A172 (cell line): Measurements from ENCODE around the gene PACS1. TPM values are rescaled to one million over a fixed set of nuclear protein-coding genes. Genes with fewer than 3 reads are reported as not detected.
"Not testable (repeated sequence)": the region's sequence is repeated elsewhere in the genome, so short reads cannot be mapped to it uniquely, and the experiment has no call there.

Experiments used
- DNase-seq: peaks from one replicate; pipeline ENCODE4 v3.0.0-alpha.2; 2015; ENCODE audit warnings: low spot score
- total RNA-seq: library from RNA; depleted of rRNA; stranded (reverse); fragments of >200 nt; shearing (Covaris generic); gene quantifications from 2 replicates; pipeline ENCODE4 v1.2.3, GENCODE V29; 2014; rRNA removed

PACS1 gene
- 15.1 and 18.0 TPM in 2 replicates for total RNA-seq

DNA sequence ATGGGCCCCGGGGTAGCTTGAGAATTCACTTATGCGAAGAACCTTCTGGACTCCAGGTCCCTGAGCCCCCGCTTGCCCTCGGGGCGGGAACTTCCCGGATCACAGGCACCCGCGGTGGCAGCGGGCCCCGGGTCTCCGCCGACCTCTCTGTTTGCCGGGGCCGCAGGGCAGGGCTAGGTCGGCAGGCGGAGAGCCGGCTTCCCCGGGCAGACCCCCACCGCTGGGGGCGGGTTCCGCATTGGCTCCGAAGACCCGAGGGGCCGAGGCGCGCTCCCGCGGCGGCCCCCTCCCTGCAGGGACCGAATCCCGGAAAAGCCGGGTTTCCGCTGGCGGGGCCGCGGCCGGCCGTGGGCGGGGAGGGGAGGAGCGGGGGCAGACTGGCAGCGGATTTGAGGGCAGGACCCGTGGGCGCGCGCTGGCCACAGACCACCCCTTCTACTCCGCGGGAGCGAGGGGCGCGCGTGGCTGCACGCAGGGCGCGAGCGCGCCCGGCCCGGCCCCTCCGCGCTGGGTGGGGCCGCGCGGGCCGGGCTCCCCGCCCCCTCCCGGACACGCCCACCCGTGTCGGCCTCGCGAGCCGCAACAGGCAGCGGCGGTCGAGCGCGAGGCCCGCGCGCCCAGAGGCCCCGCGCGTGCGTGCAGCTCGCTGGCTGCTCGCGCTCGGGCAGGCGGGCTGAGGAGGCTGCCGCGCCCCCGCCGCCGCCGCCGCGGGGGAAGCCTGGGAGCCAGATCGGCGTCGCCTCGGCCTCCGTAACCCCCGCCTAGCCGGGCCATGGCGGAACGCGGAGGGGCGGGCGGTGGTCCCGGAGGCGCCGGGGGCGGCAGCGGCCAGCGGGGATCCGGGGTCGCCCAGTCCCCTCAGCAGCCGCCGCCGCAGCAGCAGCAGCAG is at the start of gene PACS1:
TSS of gene PACS1 (plus strand) at position 558 of the 889 bp plus-strand sequence. CDS start at position 773, 215 bp downstream.
- DNase-seq = peak; percentile 32

DNA sequence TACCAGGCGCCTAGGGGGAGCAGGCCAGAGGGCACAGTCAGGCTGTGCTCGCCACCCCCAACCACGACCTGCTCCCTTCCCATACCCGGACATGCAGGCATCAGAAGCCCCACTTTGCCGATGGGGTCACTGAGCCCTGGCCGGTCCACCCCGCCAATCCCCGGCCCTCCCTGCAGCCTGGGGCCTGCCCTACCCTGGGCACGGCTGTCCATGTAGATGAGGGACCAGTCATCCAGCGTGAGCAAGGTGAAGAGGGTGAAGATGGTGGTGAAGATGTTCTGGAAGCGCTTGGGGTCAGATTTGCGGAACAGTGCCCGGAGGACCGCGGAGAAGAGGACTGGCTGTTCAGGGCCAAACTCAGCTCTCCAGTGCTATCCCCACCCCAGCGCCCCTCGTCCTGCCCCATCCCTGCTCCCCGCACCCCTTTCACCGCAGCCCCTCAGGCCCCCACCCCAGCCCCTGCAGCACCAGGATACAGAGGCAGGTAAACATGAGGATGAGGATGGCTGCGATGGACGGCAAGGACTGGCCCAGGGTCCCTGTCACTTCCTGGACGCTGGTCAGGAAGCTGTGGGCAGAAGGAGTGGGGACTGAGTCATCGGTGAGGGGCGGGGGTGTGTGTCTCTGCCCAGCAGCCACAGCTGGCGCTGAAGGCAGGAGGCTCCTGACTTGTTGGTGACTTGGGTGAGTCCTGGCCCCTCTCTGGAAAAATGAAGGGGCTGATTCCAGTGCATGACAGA is 49.3 kb upstream of the PACS1 start:
- DNase-seq = peak; percentile 93

DNA sequence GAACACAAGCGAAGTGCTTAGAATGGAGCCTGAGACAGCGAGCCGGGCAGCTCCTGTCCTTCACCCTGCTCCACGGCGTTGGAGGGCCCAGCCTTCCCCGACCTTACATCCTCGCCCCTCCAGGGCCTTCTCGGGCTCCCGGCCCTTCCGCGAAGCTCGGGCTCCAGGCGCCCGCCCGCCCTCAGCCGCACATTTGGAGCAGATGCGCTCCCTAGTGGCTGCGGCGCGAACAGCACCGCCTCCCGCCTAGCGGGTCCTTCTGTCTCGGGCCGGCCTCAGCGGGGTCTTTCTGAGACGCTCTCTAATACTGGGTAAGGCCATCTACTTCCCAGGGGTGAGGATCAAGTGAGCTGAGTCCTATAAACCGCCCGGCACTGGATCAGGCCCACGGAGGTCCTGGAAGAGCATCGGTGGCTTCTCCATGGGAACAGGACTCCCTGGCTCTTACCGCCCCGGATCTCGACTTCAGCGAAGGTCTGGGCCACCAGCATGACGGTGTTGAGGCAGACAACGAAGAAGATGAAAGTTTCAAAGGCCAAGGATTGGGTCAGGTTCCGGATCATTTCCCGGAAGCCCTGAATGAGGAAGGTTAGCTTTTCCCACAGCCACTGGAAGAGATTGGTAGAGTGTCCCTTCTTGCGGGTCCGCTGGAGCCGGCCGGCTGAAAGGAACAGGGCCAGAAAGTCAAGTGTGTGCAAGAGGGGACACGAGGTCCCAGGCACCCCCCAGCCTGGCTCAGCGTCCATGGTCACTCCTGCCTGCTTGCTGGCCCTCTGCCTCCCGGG is 47.5 kb upstream of the PACS1 start:
- DNase-seq = no peak

DNA sequence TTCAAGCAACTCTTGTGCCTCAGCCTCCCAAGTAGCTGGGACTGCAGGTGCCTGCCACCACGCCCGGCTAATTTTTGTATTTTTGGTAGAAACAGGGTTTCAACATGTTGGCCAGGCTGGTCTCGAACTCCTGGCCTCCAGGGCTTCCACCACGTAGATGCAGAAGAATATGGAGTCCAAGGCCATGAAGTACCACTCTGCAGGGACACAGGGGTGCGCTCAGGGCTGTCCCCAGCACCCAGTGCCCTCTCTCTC is 47.0 kb upstream of the PACS1 start:
- not testable (repeated sequence) for DNase-seq

DNA sequence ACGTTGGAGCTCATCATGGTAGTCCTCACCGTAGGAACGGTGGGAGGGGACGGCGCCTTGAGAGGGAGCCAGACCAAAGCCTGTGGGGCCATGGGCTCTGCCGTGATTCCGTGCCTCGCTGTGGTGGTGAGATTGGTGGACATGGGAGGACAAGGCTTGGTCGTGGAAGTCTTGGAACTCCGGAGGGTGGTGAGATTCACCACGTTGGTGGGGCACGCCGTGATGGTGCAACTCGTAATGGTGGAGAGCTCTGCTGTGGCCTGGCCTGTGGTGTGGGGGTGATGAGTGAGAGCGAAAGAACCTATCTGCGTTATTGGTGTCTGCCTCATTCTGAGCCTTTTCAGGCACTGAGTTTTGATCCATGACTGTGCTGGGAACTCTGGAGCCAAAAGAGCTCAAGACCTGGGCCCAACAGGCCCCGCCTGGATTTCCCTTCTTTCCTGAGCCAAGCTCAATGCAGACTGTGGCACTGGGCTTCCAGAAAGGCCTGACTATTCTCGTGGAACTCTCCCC is 44.0 kb upstream of the PACS1 start, which contains the start of gene CATSPER1:
TSS of gene CATSPER1 (minus strand) at position 463 of the 513 bp plus-strand sequence. CDS start at position 363, 100 bp downstream.
- DNase-seq = no peak

DNA sequence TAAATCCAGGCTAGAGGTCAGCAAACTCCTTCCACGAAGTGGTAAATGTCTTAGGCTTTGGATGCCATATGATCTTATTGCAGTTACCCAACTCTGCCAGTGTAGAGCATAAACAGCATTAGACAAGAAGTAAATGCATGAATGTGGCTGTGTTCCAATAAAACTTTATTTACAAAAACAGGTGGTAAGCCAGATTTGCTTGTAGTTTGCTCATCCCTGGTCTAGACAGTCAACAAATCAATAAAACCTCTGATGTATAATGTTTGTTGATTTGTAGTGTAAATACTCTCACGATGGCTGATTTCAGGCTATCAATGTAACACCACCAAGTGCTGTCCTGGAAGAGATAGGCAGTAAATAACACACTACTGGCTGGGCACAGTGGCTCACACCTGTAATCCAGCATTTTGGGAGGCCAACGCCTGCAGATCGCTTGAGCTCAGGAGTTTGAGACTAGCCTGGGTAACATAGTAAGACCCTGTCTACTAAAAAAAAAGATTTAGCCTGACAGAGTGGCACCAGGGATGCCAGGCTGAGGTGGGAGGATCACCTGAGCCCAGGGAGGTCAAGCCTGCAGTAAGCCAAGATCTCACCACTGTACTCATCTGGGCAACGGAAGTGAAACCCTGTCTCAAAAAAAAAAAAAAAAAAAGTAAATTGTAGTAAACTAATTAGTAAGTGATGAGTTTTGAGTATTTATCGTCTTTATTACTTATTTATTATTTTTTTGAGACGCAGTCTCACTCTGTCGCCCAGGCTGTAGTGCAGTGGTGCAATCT is 36.9 kb upstream of the PACS1 start:
- DNase-seq = no peak

DNA sequence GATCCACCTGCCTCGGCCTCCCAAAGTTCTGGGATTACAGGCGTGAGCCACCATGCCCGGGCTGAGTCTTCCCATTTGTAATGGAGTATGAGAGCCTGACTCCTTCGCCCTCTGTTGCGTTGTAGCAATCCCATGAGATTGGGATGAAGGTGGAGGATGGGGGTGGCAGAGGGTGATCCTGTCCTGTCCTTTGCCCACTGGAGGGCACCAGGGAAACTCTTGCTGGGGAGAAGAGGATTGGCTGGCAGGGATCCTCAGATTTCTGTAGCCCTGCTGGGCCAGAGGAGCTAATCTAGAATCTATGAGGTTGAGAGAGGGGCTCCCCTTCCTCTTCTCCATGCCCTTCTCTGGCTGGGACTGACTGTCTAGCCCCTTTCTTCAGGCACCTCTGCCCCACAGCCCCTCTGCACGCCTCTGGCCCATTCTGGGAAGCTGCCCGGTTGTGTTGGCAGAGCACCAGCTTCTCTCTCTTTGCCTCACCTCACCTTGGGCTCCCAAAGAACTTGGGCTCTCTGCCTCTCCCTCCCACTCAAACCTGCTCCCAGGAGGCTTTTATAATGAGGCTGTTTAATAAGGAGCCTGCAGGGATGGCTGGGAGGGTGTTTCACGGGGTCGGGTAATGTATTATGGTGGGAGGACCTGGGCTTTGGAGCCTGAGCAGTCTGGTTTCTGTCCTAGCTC is 34.3 kb upstream of the PACS1 start:
- no peak for DNase-seq

DNA sequence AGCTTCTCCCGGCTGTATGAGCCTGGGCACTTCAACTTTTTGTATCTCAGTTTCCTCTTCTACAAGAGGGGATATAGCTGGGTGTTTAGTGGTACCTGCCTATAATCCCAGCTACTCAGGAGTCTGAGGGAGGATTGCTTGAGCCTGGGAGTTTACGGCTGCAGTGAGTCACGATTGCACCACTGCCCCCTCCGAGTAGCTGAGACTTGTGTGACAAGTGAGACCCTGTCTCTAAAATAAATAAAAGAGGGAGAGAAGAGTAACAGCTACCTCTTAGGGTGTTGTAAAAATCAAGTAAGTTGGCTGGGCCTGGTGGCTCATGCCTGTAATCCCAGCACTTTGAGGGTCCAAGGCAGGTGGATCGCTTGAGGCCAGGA is 33.8 kb upstream of the PACS1 start:
- DNase-seq = no peak

DNA sequence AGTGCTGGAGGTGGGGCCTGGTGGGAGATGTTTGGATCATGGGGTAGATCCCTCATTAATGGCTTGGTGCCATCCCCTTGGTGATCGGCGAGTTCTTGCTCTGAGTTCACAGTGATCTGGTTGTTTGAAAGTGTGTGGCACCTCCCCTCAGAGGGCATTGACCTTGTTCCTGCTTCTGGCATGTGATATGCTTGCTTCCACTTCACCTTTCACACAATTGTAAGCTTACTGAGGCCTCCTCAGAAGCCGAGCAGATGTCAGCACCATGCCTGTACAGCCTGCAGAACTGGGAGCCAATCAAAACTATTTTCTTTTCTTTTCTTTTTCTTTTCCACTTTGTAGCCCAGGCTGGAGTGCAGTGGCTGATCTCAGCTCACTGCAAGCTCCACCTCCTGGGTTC is 32.7 kb upstream of the PACS1 start:
- DNase-seq = no peak

DNA sequence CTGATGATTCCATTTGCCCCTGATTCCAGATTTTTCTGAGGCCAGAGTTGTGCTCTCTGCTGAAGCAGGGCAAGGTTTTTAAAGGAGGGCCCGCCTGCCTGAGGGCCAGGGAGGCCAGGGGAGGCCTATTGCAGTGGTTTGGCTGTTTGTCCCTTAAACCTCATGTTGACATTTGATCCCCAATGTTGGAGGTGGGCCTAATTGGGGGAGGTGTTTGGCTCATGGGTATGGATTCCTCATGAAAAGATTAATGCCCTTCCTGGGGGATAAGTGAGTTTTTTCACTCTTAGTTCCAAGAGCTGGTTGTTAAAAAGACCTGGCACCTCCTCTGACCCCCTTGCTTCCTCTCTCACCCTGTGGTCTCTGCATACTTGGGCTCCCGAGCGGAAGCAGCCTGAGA is 30.3 kb upstream of the PACS1 start:
- no peak for DNase-seq

DNA sequence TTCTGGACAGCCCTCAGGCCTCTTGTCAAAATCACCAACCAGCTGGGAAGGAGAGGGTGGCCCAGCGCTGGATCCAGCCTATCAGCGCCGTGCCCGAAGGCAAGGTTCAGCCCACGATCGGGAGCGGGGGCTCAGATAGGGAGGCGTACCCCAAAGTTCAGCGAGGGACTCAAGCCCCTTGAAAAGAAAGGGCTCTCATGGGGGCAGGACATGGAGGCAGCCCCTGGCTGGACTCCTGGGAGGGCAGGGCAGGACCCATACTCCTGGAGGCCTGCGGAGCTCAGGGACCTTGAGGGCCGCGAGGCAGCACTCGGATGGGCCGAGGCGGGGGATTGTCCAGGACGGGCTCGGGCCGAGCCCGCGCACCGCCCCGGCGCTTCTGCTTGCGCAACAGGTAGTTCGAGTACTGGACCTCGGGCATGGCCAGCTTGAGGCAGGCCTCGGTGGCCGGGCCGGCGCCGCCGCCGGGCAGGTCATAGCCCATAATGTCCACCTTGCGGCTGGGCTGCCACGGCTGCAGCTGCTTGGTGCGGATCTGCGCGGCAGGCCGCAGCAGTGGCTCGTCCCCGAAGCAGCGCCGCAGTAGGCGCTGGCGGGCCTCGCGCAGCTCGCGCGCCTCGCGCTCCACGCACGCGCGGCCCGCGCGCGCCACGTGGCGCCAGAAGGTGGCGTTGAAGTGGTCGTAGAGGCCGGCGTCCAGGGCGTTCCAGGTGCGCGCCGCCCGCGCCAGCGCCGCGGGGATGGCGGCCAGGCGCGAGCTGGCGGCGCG is 27.7 kb upstream of the PACS1 start:
- DNase-seq = no peak

DNA sequence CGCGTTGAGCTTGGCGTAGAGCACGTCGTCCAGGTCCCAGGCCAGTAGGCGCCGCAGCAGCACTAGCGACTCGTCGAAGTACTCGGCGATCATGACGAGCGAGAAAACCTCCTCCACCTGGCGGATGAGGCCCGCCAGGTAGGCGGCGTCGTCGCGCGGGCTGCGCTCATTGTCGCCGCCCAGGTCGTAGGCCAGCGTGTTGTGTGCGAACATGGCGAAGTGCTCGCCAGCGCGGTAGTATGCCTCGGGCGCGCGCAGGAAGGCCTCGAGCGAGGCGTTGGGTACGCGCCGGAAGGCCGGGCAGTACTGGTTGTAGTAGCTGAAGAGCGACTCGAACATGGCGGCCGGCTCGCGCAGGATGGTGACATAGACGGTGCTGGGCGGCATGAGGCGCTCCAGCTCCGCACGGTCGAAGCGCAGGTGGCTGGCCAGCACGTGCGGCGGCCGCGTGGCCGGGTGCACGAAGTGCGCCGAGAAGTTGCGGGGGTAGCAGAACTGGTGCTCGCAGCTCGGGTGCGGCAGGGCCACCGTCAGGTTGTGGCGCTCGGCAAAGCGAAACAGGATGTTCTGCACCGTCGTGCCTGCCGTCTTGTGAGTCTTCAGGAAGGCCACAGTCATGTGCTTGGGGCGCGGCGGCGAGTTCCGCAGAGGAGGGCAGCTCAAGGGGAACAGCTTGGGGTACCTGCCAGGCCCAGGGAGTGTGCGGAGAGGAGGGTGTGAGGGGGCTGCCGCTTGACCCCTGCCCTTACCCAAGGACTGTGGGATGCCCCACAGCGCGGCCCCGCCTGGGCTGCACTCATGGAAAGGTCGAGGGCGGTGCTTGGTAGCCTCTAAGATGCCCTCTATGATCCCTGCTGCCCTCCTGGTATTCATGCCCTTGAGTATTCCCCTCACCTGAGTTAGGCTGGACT is 26.8 kb upstream of the PACS1 start:
- no peak for DNase-seq

DNA sequence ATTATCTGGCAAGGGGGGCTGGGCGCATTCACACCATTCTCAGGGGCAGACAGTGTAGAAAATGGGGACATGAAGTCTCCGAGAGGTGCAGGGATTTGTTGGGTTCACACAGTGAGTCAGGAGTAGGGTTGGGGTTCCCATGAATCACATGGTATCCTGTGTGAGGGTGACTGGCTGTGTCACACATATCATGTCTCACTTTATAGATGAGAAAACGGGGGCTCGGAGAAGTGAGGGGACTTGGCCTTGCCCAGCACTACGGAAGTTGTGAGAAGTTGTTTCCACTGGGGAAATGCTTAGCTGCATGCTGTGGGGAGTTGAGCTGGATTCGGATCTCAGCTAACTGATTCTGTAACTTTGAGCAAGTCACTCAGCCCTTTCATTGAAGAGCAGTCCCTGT is 25.3 kb upstream of the PACS1 start:
- DNase-seq = no peak

DNA sequence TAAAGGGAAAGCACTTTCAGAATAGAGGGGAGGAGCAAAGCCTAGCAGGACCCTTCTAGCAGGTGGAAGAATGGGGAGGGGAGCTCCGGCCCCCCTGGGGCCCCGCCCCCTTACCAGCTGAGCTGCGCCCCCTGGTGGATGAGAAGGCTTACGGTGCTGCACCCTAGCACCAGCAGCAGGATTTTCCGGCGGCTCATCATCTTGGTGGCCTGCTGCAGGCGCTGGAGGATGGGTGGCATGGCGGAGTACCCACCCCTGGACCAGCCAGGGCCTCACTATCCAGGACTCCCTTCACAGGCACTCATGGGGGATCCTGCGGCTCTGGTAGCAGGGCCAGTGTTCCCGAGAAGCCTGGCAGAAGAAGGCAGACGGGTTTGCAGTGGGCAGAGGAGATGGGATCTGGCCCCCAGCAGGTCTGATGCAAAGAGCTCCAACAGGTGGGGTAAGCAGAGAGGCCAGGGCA is 24.9 kb upstream of the PACS1 start:
- peak; percentile 54 for DNase-seq

DNA sequence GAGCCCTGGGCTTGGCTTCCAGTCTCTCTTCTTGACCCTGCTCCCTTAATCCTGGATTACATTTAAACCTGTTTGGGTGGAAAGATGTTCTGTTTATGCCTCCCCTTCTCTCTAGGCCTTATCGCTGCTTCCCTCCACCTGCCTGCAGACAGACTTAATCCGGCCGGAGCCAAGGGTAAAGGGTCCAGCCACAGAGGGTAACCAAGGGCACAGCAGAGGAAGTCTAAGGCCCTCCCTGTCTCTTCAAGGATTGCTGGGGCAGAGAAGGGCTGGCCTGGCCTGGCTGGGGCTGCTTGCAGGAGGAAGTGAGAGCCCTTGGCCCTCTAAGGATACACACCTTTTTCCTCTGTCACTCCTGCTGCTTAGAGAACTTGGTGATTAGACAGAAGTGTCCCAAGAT is 23.2 kb upstream of the PACS1 start:
- DNase-seq = no peak

DNA sequence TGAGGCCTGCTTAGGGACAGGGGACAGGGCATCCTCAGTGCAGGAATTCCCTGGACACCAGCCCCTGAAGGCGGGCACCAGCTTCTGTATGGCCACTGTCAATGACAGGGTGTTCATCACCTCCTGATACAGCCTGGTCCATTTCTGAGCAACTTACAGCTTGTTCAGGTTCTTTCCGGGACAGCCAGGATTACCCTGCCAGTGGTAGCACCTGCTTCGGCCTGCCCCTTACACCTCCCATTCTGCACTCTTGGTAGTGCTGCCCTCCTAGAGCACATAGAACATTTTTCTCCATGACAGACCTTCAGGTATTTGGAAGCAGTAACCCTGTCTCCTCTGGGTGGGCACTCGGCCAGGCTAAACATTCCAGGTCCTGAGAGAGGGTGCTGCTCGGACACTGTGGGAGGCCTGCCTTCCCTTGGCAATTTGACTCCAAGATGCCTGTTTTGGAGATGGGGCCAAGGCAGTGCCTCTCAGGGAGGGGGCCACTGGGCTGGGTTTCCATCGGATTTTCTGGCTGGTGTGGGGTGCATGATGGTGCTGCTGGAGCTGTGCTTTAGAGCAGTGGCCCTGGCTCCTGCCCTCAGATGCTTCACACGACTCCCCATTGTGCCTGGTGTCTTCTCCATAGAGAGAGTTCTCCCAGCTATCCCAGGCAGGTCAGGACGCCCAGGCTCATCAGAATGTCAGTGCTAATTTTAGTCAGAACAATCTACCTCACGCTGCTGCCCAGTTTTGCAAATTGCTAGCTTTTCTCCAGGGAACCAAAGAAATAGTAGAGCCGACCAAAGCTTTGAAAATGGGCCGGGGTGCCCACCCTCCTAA is 22.3 kb upstream of the PACS1 start:
- DNase-seq = no peak

DNA sequence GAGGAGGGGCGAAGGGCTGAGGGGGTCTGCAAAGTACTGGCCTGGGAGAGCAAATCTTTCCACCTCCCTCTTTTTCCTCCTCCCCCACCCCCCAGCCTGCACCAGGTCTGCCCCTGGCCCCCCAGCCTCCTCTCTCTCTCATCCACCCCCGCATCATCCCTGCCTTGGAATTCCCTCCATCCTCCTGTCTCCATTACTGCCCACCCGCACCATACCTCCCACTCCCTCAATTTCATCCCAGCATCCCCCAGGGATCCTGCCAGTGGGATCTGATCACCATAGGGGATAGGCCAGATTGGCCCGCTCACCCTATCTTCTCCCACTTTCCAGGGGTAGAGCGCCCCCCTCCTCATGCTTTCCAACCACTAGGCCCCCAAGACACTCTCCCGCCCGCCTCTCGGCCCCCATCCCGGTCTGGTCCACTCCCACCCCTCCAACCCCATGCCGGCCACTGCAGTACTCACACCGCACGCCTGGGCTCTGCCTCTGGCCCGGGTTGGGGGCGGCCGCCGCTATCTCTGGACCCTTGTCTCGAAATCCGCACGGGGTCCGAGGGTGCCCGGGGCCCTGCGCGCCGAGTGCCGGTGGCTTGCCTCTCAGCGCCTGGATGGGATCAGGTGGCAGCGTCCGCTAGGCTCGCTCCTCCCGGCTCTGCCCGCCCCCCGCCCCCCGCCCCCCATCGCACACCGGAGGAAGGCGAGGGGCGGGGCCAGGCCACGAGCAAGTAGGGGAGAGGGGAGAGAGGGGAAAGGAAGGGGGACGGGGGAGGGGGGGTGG is 21.3 kb upstream of the PACS1 start, which contains the start of gene GAL3ST3:
TSS of gene GAL3ST3 (minus strand) at position 615 of the 777 bp plus-strand sequence. CDS start 3,746 bp downstream, outside the sequence.
- no peak for DNase-seq
